Activated T-cell treated with anti-CD3 and anti-CD28 coated beads, Interleukin-2, amount 50 U/mL, for 1 hour (primary cell): Measurements from ENCODE around the gene CCSER2.
"Not testable (repeated sequence)": the region's sequence is repeated elsewhere in the genome, so short reads cannot be mapped to it uniquely, and the experiment has no call there.

Experiments
- DNase-seq: peaks from one replicate; pipeline ENCODE4 v3.0.0-alpha.2; 2020

CCSER2 gene, protein sequence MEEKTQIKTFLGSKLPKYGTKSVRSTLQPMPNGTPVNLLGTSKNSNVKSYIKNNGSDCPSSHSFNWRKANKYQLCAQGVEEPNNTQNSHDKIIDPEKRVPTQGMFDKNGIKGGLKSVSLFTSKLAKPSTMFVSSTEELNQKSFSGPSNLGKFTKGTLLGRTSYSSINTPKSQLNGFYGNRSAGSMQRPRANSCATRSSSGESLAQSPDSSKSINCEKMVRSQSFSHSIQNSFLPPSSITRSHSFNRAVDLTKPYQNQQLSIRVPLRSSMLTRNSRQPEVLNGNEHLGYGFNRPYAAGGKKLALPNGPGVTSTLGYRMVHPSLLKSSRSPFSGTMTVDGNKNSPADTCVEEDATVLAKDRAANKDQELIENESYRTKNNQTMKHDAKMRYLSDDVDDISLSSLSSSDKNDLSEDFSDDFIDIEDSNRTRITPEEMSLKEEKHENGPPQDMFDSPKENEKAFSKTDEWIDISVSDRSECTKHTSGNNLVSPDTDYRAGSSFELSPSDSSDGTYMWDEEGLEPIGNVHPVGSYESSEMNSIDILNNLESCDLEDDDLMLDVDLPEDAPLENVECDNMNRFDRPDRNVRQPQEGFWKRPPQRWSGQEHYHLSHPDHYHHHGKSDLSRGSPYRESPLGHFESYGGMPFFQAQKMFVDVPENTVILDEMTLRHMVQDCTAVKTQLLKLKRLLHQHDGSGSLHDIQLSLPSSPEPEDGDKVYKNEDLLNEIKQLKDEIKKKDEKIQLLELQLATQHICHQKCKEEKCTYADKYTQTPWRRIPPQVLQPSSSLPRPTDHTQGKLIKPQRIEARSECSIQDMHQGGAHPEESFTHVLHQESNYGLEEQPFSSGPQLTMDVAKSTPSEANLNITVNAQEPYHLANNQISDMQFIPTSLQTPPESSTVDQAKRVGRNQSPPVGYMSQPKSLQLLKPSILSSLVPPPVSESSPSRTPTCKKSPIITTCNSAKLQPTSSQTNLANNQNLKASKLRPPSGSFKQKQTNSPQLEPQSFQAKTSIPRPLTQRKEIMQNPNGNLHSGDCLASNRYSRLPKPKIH

DNA sequence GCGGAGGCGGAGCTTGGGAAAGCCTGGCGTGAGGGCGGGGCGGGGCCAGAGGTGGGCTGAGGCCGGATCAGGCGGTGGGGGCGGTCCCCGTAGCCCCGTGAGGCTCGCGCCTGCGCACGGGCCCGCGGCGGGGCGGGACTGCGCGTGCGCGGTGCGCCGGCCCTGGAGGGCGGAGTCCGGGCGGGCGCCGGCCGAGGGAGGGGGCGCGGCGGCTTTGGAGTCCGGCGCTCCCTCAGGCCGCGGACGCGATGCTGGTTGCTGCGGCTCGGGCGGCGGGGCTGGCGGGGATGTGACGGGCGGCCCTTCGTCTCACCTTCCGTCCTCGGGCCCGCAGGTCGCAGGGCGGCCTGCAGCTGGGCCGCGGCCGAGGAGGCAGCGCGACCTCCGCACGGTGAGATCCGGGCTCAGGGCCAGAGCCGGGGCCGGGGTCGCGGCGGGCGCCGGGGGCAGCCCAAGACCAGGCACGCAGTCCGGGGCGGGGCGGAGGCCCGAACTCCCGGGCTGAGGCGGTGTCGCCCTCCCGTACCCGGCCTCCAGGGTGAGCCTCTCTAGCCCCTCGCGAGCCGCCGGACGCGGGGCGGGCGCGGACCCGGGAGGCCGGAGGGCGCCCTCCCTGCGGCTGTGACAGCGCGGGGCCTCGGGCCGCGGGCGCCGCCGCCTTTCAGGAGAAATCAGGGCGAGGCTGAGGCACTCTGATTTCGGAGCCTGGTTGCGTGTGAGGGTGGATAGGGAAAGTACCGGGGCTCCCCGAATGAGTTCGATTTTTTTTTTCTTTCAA is at the start of gene CCSER2:
CCSER2 (plus strand) TSS at position 172 of the 778 bp plus-strand sequence. CDS start 42,464 bp downstream, outside the sequence.
- DNase-seq = peak; percentile 93

DNA sequence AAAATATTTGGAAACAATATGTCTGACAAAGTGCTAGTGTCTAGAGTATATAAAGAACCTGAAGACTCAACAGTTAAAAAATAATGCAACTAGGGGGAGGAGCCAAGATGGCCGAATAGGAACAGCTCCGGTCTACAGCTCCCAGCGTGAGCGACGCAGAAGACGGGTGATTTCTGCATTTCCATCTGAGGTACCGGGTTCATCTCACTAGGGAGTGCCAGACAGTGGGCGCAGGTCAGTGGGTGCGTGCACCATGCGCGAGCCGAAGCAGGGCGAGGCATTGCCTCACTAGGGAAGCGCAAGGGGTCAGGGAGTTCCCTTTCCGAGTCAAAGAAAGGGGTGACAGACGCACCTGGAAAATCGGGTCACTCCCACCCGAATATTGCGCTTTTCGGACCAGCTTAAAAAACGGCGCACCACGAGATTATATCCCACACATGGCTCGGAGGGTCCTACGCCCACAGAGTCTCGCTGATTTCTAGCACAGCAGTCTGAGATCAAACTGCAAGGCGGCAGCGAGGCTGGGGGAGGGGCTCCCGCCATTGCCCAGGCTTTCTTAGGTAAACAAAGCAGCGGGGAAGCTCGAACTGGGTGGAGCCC is 48.4 kb upstream of the CCSER2 start:
- not testable (repeated sequence) for DNase-seq

DNA sequence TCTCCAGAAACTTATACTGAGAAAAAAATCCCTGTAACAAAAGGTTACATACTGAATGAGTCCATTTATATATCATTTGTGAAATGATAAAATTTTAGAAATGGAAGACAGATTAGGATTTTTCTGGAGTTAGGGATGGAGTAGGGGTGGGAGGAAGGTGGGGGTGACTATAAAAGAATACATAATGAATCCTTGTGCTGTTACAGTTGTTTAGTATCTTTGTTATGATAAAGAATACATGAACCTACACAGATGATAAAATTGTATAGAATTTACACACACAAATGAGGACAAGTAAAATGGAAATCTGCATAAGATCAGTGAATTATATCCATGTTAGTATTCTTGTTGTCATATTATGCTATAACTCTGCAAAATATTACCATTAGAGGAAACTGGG is 41.7 kb upstream of the CCSER2 start:
- DNase-seq = no peak

DNA sequence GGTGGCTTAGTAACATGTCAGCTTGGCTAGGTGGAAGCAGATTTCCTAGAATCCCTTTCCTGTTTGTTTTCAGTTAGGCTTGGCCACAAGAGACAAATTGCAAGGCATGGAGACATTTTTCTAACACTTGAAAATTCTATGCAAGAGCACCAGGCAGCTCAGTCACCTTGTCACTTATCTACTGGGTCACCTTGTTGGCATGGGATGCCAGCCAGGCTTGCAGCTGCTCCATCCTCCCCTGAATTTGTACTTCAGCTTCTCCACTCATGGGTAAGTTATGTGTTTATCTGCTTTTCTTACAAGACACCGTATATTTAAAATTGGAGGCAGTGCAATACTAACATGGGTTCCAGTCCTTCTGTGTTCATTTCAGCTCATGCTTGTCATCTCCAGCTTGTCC is 40.2 kb upstream of the CCSER2 start:
- DNase-seq = no peak

DNA sequence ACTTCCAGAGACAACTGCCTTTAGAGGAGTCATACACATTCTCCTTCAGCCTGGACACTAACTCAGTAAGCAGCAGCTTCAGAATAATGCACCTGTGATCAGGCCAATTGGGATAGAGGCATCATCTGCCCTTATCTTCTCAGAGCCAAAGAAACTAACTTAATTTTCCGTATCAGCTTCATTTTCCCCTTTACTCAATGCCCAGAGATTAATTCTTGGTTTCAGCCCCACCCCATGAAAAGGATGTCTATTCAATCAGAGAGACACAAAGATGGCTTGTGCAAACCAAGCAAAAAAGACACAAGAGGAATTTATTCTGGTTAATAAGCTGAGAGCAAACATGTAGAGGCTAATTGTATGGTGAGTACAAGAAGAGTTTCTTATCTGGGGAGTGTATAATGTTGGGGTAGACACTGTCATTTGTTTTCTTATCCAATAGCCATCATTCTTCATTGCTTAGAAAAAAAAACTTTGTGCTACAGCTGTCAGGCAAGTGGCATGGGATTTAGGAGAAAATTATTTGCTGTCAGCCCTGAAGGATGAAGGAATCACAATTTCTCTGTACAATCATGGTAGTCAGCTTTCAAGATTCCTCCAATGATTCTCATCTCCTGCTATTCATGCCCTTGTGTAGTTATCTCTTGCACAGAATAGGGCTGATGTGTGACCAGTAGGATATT is 38.7 kb upstream of the CCSER2 start:
- no peak for DNase-seq

DNA sequence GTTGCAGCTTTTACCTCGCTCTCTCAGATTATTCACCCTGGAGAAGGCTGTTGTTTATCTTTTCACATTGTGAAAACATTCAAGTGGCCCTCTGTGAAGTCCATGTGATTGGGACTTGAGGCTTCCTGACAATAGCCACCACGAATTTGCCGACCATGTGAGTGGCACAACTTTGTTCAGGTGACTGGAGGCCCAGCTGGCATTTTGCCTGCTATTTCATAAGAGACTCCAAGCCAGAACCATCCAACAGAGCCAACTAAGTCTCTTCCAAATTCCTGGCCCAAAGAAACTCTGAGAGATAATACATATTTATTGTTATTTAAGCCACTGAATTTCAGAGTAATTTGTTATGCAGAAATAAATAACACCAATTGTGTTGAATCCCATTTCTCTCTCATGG is 38.2 kb upstream of the CCSER2 start:
- no peak for DNase-seq

DNA sequence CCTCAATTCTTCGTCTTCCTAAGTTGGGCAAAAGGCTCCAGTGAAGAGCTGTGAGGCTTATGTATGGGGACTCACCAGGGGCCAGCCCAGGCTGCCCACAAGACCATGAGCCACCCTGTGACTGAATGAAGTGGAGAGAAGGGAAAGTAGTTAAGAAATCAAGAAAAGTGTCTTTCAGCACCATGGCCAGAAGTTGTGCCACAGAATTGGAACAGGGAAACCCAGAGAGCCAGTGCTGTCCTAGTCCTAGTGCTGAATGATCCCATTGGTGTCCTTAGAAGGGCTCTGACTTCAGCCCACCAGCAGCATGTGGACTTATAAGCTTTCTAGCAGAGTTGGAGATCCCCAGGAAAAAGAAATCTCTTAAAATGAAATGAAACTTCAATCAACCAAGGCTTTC is 37.0 kb upstream of the CCSER2 start:
- DNase-seq = no peak

DNA sequence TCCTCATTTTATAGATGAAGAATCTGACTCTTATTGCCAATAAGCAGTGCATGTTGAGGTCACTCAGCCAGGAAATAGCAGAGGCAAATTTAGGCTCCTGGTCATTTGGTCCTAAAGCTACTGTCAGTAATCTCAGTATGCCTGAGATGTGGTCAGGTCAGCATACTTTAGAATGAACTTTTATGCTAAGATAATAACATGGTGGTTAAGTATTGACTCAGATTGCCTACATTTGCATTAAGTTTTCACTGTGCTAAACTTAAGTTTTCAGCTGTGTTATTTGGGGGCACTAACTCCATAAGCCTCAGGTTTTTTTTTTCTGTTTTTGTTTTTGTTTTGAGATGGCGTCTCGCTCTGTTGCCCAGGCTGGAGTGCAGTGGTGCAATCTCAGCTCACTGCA is 35.9 kb upstream of the CCSER2 start:
- DNase-seq = no peak

DNA sequence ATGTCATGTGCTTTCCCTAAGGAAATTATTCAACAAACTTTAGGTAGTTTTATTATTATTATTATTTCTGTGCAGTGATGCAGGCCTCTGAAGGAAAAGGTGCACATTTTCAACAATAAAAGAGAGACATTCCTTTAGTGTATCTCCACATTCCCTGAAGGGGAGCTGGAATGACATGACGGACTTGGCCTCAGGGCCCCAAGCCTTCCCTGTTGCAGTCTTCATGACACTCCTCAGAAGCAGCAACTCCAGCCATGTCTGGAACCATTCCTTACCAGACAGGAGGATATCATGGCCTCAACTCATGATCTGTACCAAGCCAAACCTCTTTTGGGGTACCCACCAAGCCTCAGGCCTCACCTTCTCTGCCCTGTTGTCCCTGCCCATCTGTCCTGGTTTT is 35.2 kb upstream of the CCSER2 start:
- no peak for DNase-seq

DNA sequence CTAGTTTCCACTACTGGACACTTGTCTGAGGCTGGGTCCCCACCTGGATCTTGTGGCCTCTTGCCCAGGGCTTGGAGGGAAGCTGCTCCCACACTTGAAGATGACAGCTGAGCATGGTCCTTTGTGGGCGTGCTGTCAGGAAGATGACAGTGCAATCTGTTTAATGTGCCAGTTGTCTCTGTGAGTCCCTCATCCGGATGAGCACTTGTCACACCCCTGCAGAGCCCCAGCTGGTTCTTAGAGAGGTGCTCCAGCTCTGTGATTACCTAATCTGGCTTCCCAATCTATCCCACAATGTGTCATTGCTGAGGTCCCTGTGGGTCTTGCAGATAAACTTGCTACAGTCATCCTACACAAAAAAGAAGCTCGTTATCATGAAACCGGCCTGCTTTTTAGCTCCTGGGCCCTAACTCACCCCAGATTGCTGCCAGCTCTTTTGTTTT is 34.8 kb upstream of the CCSER2 start:
- no peak for DNase-seq

DNA sequence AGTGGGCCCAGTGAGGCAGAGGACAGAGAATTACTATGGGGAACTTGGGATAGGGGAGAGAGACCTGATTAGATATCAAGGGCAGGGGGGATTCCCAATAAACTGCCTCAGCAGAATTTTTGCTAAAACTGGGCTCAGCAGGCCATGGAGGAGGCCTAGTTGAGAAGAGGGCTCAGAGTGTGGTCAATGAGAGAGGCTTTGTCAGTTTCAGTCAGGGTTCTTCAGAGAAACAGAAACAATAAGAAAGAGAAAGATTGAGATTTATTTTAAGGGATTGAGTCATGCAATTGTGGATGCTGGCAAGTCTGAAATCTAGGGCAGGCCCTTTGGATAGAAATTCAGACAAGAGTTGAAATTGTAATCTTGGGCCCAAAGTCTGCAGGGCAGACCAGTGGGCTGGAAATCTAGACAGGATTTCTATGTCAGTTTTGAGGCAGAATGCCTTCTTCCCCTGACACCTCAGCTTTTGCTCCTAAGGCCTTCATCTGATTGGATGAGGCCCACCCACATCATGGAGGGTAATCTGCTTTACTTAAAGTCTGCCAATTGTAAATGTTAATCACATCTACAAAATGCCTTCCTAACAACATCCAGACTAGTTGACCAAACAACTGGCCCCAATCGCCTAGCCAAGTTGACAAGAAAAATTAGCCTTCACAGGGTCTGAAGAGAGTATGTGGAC is 33.5 kb upstream of the CCSER2 start:
- DNase-seq = no peak

DNA sequence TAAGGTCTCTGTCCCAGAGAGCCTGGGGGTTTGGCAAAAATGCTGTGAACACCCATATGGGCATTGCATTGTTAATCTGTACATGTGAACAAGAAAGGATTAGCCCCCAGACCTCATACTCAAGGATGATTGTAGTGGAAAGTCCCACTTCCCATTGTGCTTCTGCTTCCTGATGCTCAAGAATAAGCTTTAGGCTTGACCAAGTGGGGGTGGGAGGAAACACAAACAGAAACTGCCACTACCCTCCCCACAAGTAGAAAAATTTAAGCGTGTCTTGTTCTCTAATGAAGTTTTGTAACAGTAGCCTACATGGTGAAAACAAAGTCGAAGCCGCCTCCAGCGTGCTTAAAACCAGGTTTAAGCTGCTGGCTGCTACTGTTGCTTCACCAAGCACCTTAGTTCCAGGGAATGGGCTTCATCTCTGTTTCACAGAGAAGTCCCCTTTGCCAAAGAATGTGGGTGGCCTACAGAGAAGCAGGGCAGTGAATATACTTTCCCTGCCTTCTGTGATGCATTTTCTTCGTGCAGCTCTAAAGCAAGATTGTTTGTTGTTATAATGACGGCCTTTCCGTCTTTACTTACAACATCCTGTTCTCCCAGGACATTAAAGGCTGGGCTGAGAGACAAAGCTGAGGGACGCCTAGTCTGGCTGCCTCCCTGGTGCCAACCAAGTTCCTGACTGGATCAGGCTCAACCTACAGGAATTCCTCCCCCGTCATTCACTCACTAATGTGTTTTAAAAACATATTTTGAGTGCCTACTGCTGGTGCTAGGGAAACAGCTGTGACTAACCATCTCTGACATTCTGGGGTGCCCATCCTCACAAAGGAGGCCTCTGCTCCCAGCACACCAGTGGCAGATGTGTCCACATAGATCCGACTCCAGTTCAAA is 32.1 kb upstream of the CCSER2 start:
- no peak for DNase-seq

DNA sequence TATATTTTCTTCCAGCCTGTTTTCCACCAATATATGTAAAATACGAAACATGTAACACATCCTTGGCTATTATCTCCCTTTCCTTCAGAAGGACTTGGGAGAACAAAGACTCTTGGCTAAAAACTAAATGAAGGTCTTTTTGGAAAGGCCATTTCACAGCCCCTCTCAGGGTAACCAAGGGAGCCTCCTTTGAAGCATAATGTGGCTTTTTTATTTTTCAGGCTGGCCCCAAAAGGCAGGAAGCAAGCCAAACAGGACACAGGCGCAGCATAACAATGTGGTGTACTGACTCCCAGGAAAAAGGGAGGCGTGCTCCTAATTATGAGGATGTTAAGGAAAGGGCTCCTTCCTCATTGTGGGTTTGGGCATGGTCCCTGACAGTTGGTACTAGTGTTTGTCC is 30.3 kb upstream of the CCSER2 start:
- DNase-seq = no peak

DNA sequence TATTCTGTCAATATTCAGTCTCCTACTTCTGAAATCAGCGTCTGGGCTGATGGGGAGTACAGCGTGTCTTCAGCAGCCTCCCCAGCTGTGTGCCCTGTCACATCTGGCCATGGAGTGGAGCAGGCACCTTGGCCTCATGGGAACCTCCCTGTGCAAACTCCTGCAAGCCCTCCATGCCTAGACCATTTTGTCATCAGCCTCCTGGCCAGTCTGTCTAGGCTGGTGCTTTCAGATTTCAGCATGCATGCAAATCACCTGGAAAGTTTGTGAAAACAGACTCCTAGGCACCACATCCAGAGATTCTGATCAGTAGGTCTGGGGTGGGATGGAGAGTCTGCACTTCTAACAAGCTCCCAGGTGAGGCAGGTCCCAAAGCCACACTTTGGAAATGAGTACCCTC is 26.2 kb upstream of the CCSER2 start:
- DNase-seq = no peak

DNA sequence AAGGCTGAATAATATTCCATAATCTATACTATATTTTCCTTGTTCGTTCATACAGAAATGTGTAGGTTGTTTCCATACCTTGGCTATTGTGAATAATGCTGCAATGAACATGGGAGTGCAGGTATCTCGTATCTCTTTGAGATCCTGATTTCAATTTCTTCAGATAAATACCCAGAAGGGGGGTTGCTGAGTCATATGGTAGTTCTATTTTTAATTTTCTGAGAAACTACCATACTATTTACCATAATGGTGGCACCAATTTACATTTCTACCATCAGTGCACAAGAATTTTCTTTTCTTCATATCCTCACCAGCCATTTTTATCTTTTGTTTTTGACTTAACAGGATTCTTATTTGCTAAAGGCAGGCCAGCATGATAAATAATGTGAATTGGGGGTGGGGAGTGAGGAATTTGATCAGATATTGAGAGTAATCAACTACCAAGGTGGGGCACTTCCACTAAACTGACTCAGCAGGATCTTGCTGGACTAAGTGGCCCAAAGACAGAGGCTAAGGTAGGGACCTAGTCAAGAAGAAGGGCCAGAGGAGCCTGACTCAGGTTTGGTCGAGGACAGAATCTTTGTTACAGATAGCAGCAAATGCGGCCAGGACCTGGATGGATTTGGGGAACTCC is 21.5 kb upstream of the CCSER2 start:
- DNase-seq = no peak

DNA sequence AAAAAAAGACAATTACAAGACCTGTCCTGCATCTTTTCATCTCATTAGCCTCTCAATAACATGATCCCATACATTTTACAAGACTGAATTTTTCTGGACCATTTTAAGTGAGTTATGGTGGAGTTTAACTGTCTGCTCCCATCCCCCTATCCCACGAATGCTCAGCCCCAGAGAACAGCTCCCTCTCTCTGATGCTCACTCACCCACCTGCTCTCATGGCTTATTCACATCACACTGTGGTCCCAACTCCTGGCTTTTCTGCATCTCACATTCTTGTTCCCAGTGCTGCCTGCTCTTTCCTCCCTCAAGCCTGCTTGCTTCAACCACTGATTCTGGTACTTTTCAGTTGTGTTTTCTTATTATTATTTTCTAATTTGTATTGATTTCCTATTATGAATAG is 20.4 kb upstream of the CCSER2 start:
- no peak for DNase-seq

DNA sequence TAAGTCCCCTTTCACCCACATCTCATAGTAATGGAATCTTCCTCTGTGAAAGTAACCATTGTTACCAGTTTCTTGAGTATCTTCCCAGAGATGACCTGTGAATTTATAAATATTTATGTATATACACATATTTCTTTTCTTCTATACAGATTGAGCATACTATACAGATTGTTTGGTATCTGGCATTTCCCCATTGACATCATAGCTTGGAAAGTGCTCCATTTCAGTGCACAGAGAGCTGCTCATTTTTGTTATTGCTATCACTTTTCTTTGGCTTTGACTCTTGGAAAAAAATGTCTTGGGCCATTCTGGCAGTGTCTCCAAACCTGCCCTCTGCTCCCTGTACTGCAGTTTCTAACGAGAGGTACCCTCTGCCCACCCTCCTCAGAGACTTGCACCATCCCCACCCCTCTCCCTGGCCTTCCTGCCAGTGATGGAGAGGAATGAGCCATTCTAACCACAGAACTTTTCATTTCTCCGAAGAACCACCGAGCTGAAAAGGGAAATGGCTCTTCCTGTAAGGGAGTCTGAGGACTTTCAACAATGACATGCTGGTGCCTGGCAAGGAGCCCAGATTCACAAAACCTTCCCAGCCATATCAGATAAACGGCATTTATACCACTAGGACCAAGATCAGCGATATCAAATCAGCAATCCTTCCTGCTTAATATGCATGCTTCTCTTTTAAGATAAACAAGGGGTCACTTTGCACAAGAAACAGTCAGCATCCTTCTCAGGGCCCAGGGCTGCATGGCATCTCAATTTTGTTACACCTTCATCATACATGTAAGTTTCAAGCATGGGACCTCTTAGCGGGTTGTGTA is 19.7 kb upstream of the CCSER2 start:
- DNase-seq = peak; percentile 37

DNA sequence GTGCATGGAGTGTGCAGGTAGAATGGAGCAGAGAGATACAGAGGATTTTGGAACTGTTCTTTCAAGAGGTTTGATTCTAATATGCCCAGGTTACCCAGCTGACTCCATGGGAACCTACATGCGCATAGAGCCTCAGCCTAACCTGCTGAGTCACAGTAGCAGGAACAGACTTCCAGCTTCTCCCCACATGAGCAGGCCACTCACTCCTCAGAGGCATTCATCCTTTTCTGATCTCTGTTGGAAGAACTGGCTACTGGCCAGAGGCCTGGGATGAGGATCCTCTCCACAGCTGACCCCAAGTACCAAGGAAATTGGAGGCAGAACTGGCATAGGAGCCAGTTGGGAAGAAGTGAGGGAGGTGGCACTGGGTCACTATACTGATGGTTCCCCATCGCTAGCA is 17.9 kb upstream of the CCSER2 start:
- DNase-seq = no peak

DNA sequence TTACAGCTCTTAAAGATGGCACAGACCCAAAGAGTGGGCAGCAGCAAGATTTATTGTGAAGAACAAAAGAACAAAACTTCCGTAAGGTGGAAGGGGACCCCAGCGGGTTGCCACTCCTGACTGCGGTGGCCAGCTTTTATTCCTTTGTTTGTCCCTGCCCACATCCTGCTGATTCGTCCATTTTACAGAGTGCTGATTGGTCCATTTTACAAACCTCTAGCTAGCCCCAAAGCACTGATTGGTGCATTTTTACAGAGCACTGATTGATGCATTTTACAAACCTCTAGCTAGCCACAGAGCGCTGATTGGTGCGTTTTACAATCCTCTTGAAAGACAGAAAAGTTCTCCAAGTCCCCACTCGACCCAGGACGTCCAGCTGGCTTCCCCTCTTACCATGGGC is 16.8 kb upstream of the CCSER2 start:
- DNase-seq = no peak
